ENCODE data around the gene ACAA1. TPM values are rescaled to one million over a fixed set of nuclear protein-coding genes. Genes with fewer than 3 reads are reported as not detected.

Gene ACAA1
- polyA plus RNA-seq, 3 donors = 138 to 154 (median 150) TPM

DNA sequence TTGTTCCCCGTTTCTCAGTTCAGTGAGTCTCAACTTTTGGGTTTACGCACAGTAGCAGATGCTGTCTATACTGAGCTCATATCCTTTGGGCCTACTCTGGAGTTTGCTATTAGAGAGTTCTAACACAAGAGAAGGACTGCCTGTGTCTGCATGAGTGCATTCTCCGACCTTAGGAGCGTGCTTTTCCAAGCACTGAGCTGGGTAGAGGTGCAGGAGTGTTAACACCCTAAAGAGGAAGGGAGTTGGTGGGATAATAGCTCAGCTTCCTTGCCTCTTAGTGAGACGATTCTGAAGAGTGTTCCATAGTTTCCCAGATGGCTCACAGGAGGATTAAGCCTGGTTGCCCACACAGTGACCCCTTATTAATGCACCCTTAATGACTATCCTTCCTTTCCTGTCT lies 21.5 kb upstream of the ACAA1 start:
- no peak for DNase-seq

- DNase-seq = no peak
Observed at GRCh38 chr3:38157595-38157994, 20.7 kb upstream of the ACAA1 start.

- no peak for DNase-seq
Observed at GRCh38 chr3:38157117-38157516, 20.2 kb upstream of the ACAA1 start.

DNA sequence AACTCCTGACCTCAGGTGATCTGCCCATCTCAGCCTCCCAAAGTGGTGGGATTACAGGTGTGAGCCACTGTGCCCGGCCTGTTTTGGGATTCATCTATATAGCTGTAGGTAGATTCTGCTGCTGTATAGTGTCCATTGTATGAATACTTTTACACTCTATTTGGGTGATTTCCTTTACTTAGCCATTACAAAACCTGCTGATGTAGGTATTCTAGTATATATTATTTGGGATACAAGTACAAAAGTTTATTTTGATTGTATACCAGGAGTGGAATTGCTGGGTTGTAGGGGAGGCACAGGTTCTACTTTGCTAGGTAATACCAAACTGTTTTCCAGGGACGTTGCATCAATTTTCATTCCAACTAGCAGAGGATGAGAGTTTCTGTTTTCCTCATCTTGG lies 18.9 kb upstream of the ACAA1 start:
- DNase-seq = no peak

DNA sequence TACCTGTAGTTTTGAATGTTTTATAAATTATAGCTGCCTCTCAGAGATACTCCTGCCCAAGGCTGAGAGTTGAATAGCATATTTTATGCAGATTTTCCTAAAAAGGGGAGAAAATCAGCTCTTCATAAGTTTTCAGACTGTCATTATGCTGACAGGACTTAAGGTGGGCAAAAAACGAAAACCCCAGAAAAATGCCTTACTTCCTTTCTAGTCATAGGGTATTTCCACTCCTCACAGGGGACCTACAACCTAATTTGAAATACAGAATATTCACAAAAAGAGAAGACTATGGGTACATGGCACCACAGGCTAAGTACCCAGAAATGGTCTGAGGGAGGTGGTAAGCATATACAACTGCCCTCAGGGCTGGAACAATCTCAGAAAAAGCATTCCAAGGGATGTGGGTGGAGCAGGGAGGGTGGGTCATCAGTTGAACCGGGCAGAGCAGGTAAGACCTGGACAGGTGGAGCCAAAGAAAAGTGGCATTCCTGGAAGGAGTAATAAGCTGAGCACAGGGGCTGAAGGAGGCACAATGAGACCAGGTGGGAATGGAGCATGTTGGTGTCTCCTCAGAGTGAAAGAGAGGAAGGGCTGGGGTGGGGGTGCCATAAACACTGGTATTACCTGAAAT lies 17.8 kb upstream of the ACAA1 start:
- no peak for DNase-seq

DNA sequence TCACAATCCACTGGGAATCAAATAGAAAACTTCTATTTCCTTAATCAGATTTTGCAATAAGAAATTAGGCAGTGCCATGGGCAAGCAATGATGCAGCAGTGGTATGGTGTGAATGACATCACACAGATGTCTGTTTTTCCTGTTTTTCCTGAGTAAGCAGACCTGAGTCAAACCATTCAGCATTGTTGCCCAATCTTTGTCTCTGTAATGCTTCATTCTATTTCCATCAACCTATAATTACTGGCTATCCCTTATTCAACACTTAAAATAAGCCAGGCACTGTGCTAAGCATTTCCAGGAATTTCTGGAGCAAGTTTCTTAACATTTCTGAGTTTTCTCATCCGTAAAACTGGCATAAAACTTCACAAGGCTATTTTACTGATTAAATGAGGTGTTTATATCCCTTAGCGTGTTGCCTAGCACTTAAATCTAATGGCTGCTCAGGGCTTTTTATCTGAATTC lies 17.1 kb upstream of the ACAA1 start:
- DNase-seq = no peak

GRCh38 chr3:38153221-38153620 lies 16.3 kb upstream of the ACAA1 start:
- DNase-seq = no peak

GRCh38 chr3:38152609-38153008 lies 15.7 kb upstream of the ACAA1 start:
- no peak for DNase-seq

DNA sequence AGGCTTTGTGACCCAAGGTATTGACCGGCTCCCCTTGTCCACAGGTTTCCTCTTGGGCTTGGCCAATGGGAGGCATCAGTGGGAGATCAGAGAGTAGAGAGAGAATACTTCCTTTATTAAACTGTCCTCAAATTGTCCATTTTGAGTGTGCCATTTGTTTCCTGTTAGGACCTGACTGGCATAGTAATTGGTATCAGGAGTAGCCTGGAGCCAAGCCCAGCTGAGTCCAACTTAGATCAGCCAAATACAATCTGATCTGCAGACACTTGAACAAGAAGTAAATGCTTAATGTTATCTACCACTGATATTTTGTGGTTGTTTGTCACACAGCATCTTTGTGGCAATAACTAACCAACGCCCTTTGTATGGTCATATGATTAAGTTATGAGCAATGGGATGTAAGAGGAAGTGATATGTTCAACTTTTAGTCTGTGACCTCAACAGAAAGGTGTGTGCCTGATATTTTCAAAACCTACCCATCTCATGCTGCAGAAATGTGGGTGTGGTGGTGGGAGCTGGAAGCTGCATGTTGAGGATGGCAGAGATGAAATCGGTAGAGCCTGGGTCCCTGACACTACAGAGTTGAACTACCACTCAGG lies 14.8 kb upstream of the ACAA1 start:
- DNase-seq = no peak

GRCh38 chr3:38150780-38151528 lies 14.0 kb upstream of the ACAA1 start:
- DNase-seq = no peak

- no peak for DNase-seq
Observed at GRCh38 chr3:38149708-38150107, 12.8 kb upstream of the ACAA1 start.

DNA sequence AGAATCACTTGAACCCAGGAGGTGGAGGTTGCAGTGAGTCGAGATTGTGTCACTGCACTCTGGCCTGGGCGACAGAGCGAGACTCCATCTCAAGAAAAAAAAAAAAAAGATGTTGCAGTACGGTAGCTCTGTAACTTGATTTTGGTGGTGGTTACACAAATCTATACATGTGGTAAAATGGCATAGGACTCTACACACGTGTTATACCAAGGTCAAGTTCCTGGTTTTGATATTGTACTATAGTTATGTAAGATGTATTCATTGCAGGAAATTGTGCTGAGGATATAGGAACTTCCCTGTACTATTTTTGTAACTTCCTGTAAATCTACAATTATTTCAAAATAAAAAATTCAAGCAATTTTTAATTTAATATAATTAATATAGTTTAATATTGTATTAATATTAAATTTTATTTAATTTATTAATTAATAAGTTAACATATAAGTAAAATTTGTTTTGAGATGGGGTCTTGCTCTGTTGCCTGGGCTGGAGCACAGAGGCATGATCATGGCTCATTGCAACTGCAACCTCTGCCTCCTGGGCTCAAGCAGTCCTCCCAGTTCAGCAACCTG lies 11.5 kb upstream of the ACAA1 start:
- no peak for DNase-seq

DNA sequence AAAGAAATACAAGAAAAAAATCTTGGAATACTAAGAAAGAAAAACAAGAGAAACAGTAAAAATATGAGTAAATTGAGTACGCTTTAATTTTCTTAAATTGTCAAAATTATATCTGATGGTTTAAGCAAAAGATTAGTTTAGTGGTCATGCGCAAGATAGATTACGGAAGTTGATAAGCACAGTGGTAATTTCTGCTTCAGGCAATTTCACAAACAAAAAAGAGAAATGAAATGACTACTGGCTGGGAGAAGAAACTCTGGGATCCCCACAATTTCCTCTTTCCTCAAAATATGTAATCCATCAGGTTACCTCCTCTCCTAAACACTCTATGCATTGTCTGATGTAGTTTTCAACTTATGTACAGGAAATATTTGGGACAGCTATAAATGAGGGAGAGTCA lies 10.5 kb upstream of the ACAA1 start:
- DNase-seq = no peak

DNA sequence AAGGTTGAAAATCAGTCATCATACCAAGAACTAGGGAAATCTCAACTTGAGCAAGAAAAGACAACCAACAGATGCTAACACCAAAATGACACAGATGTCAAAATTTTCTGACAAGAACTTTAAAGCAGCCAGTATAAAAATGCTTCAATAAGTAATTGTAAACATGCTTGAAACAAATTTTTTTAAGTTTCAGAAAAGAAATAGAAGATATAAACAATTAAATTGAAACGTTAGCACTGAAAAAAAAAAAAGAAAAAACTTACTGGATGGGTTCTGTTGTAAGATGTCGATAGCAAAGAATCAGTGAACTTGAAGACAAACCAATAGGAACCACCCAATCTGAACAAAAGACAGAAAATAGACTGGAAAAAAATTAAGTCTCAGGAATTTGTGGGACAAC lies 9.6 kb upstream of the ACAA1 start:
- no peak for DNase-seq

- DNase-seq = no peak
Observed at GRCh38 chr3:38143511-38143910, 6.6 kb upstream of the ACAA1 start.

GRCh38 chr3:38142959-38143358 lies 6.0 kb upstream of the ACAA1 start:
- DNase-seq = no peak

GRCh38 chr3:38141952-38142273 lies 5.0 kb upstream of the ACAA1 start:
- no peak for DNase-seq

DNA sequence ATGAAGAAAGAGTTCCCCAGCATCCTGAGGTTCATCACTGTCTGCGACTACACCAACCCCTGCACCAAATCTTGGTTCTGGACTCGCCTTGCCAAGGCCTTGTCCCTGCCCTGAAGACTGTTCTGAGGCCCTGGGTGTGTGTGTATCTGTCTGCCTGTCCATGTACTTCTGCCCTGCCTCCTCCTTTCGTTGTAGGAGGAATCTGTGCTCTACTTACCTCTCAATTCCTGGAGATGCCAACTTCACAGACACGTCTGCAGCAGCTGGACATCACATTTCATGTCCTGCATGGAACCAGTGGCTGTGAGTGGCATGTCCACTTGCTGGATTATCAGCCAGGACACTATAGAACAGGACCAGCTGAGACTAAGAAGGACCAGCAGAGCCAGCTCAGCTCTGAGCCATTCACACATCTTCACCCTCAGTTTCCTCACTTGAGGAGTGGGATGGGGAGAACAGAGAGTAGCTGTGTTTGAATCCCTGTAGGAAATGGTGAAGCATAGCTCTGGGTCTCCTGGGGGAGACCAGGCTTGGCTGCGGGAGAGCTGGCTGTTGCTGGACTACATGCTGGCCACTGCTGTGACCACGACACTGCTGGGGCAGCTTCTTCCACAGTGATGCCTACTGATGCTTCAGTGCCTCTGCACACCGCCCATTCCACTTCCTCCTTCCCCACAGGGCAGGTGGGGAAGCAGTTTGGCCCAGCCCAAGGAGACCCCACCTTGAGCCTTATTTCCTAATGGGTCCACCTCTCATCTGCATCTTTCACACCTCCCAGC lies 4.4 kb upstream of the ACAA1 start:
- DNase-seq = no peak

DNA sequence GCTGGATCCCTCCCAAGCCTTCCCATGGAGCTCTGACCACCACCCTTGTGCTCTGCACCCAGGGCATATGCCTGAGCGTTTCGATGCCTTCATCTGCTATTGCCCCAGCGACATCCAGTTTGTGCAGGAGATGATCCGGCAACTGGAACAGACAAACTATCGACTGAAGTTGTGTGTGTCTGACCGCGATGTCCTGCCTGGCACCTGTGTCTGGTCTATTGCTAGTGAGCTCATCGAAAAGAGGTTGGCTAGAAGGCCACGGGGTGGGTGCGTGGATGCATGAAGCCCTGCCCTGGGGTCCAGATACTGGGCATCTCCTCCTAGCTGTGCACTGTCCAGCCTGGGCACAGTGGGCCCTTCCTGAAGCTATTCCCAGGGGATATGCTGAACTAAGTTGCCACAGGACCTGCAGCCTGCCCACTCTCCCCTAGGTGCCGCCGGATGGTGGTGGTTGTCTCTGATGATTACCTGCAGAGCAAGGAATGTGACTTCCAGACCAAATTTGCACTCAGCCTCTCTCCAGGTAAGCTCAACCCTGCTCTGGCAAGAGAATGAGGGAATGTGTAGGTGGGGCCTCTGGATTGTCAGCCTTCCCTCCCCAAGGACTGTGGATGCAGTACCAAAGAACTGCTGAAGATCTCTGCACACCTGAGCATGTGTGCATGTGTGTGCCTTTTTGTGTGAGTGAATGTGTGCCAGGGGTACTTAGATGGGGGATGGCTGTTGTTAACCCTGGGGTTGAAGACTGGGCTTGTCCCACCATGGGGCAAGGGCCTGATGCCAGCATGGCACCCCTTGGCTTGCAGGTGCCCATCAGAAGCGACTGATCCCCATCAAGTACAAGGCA lies 3.6 kb upstream of the ACAA1 start:
- no peak for DNase-seq

DNA sequence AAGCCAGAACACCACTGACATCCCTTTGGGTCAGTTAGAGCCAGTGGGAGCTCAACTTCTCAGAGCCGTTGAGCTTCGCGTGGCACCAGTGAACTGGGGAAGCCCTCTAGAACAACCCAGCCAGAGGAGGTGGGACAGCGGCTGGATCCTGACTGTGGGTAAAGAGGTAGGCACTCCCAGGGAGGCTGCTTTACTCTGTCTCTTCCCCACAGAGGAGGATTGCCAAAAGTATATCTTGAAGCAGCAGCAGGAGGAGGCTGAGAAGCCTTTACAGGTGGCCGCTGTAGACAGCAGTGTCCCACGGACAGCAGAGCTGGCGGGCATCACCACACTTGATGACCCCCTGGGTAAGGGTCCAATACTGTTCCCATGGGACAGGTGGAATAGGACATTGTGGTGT lies 2.7 kb upstream of the ACAA1 start:
- DNase-seq = no peak

DNA sequence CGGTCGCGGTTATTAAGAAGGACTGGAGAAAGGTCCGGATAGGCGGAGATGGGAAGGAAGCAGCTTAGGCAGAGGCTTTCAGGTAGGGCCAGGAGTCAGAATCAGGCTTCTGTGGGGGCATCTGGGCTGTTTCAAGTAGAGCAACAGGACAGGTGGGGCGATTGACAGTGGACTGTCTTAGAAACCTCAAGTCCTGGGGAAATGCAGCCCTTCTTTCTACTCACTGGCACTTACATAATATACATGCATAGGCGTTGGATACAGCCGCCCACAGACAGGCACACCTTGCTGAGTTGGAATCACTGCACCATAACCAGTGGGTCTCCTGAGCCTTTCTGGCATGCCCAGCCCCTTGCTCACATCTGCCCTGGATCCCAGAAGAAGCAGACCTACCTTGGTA lies 2.3 kb upstream of the ACAA1 start:
- DNase-seq = no peak
